ENCODE data around the gene LRRC32.

GRCh38 chr11:76706667-76707066 is 36.1 kb upstream of the LRRC32 start:
- TF ChIP-seq CTCF (IDR thresholded peaks at IDR 0.05) (no peak), POLR2A (IDR thresholded peaks at IDR 0.05) (no peak)

Measured in stomach (tissue), 4 donors.